H1 (cell line): ENCODE measurements around the gene VEZT. TPM values are rescaled to one million over a fixed set of nuclear protein-coding genes. Genes with fewer than 3 reads are reported as not detected.

Experiments
- BCL11A ChIP-seq, 2 experiments: IDR thresholded peaks; one replicate each; pipeline ENCODE4 v1.6.1; 2011; ENCODE audit warnings: low read depth in 2 of 2, low read length in 2 of 2, mild to moderate bottlenecking in 2 of 2
- CREB1 ChIP-seq: IDR thresholded peaks from 2 replicates; pipeline ENCODE4 v1.6.1; 2012; ENCODE audit warnings: inconsistent platforms
- JUN ChIP-seq: IDR thresholded peaks from 2 replicates; pipeline ENCODE4 v1.6.1; 2011; ENCODE audit warnings: low read depth, mild to moderate bottlenecking, improper control_type of control experiment, low read length
- PHF8 ChIP-seq: fragments of 200-600 bp; sonication (generic); conservative IDR thresholded peaks from 2 replicates; pipeline ENCODE4 v1.7.1; 2012; ENCODE audit warnings: low read depth, mild to moderate bottlenecking, inconsistent platforms, low read length, moderate library complexity
- POU5F1 ChIP-seq: IDR thresholded peaks from 2 replicates; pipeline ENCODE4 v1.6.1; 2011; ENCODE audit warnings: low read depth, mild to moderate bottlenecking, low read length, moderate library complexity
- SIRT6 ChIP-seq: IDR thresholded peaks from one replicate; pipeline ENCODE4 v1.7.1; 2012; ENCODE audit warnings: low read length, inconsistent platforms
- SUZ12 ChIP-seq: fragments of 200-600 bp; sonication (generic); IDR thresholded peaks from 2 replicates; pipeline ENCODE4 v1.6.1; 2012; ENCODE audit warnings: mild to moderate bottlenecking, inconsistent platforms, low read length, moderate library complexity, mixed read lengths
- TCF12 ChIP-seq: IDR thresholded peaks from 2 replicates; pipeline ENCODE4 v1.6.1; 2011; ENCODE audit warnings: low read depth, mild to moderate bottlenecking, low read length
- polyA plus RNA-seq, 7 experiments: library from polyadenylated mRNA; depleted of rRNA in 3 of 7; stranded (reverse) in 5 of 7; unstranded in 2 of 7; fragments of >200 nt in 5 of 7; fragments of 200-250 nt in 2 of 7; gene quantifications; 1 replicate in 5 of 7; 2 replicates in 1 of 7; 4 replicates in 1 of 7; pipeline versions ENCODE4 v1.2.1 to v1.2.3, GENCODE V29; 2011 to 2013; ENCODE audit warnings: missing spikeins in 2 of 7, mixed read lengths in 2 of 7
- total RNA-seq: library from RNA; stranded (reverse); fragmentation: NEBNext Ultra II Directional; extraction: Animal tissue kit (Norgen Biotek cat#: 25700); gene quantifications from 2 replicates; pipeline ENCODE4 v1.2.1, GENCODE V29; 2021
- TF ChIP-seq, protein P1 (sequence below): fragments of 300-600 bp; sonication (generic); IDR thresholded peaks from 2 replicates; pipeline ENCODE4 v1.7.1; 2012; ENCODE audit warnings: low read length, moderate library complexity, mild to moderate bottlenecking, inconsistent platforms; ENCODE audit not compliant: insufficient replicate concordance
- TF ChIP-seq, protein P2 (sequence below): IDR thresholded peaks from 2 replicates; pipeline ENCODE4 v1.6.1; 2011; ENCODE audit warnings: low read length, improper control_type of control experiment

VEZT gene
- total and polyA plus RNA-seq, 2 of the 8 experiments (the other 6 are each of a cell fraction or from before 2014, with no cell fraction given): 44.0 to 56.1 TPM

DNA sequence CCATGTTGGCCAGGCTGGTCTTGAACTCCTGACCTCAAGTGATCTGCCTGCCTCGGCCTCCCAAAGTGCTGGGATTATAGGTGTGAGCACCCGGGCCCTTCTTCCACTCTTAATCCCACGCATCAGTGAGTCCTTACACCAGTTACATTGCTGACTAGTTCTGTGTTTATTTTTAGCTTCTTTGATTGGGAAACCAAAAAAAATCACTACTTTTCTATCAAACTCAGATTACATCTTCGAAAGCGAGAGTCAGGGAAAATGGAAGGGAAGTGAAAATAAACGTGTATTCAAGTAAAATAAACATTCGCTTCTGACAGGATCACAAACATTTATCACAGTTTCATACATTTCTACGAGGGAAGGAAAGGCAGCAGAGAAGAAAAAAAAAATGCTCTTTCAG is 32.5 kb upstream of the VEZT start (continued):
- TF ChIP-seq, protein P1, sequence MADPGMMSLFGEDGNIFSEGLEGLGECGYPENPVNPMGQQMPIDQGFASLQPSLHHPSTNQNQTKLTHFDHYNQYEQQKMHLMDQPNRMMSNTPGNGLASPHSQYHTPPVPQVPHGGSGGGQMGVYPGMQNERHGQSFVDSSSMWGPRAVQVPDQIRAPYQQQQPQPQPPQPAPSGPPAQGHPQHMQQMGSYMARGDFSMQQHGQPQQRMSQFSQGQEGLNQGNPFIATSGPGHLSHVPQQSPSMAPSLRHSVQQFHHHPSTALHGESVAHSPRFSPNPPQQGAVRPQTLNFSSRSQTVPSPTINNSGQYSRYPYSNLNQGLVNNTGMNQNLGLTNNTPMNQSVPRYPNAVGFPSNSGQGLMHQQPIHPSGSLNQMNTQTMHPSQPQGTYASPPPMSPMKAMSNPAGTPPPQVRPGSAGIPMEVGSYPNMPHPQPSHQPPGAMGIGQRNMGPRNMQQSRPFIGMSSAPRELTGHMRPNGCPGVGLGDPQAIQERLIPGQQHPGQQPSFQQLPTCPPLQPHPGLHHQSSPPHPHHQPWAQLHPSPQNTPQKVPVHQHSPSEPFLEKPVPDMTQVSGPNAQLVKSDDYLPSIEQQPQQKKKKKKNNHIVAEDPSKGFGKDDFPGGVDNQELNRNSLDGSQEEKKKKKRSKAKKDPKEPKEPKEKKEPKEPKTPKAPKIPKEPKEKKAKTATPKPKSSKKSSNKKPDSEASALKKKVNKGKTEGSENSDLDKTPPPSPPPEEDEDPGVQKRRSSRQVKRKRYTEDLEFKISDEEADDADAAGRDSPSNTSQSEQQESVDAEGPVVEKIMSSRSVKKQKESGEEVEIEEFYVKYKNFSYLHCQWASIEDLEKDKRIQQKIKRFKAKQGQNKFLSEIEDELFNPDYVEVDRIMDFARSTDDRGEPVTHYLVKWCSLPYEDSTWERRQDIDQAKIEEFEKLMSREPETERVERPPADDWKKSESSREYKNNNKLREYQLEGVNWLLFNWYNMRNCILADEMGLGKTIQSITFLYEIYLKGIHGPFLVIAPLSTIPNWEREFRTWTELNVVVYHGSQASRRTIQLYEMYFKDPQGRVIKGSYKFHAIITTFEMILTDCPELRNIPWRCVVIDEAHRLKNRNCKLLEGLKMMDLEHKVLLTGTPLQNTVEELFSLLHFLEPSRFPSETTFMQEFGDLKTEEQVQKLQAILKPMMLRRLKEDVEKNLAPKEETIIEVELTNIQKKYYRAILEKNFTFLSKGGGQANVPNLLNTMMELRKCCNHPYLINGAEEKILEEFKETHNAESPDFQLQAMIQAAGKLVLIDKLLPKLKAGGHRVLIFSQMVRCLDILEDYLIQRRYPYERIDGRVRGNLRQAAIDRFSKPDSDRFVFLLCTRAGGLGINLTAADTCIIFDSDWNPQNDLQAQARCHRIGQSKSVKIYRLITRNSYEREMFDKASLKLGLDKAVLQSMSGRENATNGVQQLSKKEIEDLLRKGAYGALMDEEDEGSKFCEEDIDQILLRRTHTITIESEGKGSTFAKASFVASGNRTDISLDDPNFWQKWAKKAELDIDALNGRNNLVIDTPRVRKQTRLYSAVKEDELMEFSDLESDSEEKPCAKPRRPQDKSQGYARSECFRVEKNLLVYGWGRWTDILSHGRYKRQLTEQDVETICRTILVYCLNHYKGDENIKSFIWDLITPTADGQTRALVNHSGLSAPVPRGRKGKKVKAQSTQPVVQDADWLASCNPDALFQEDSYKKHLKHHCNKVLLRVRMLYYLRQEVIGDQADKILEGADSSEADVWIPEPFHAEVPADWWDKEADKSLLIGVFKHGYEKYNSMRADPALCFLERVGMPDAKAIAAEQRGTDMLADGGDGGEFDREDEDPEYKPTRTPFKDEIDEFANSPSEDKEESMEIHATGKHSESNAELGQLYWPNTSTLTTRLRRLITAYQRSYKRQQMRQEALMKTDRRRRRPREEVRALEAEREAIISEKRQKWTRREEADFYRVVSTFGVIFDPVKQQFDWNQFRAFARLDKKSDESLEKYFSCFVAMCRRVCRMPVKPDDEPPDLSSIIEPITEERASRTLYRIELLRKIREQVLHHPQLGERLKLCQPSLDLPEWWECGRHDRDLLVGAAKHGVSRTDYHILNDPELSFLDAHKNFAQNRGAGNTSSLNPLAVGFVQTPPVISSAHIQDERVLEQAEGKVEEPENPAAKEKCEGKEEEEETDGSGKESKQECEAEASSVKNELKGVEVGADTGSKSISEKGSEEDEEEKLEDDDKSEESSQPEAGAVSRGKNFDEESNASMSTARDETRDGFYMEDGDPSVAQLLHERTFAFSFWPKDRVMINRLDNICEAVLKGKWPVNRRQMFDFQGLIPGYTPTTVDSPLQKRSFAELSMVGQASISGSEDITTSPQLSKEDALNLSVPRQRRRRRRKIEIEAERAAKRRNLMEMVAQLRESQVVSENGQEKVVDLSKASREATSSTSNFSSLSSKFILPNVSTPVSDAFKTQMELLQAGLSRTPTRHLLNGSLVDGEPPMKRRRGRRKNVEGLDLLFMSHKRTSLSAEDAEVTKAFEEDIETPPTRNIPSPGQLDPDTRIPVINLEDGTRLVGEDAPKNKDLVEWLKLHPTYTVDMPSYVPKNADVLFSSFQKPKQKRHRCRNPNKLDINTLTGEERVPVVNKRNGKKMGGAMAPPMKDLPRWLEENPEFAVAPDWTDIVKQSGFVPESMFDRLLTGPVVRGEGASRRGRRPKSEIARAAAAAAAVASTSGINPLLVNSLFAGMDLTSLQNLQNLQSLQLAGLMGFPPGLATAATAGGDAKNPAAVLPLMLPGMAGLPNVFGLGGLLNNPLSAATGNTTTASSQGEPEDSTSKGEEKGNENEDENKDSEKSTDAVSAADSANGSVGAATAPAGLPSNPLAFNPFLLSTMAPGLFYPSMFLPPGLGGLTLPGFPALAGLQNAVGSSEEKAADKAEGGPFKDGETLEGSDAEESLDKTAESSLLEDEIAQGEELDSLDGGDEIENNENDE: no peak
- TF ChIP-seq CREB1 (no peak), TCF12 (no peak), PHF8 (no peak), SIRT6 (no peak), POU5F1 (no peak), BCL11A (IDR thresholded peaks at IDR 0.05; ENCODE audit: low read depth in 2 of 2, low read length in 2 of 2) (no peak), JUN (no peak), SUZ12 (no peak)
- TF ChIP-seq, protein P2, sequence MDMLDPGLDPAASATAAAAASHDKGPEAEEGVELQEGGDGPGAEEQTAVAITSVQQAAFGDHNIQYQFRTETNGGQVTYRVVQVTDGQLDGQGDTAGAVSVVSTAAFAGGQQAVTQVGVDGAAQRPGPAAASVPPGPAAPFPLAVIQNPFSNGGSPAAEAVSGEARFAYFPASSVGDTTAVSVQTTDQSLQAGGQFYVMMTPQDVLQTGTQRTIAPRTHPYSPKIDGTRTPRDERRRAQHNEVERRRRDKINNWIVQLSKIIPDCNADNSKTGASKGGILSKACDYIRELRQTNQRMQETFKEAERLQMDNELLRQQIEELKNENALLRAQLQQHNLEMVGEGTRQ: no peak
